Mesendoderm (in vitro differentiated cells): ENCODE results near the gene CDH15.
A peak's percentile ranks its signal among the peaks of the same experiment; 100 is the strongest.

Experiments
- DNase-seq: peaks from one replicate; pipeline ENCODE4 v3.0.0; 2013
- H2AK5ac ChIP-seq: 2 replicates; pipeline ENCODE4 v1.6.1; 2013; ENCODE audit warnings: low read length, inconsistent platforms
- H2BK120ac ChIP-seq: 2 replicates; pipeline ENCODE4 v1.6.1; 2013; ENCODE audit warnings: low read depth, mild to moderate bottlenecking, low read length, moderate library complexity, mixed read lengths
- H2BK15ac ChIP-seq: replicated peaks from 2 replicates; pipeline ENCODE4 v1.6.1; 2013; ENCODE audit warnings: low read depth, mild to moderate bottlenecking, moderate library complexity
- H2BK5ac ChIP-seq: 2 replicates; pipeline ENCODE4 v1.6.1; 2013; ENCODE audit warnings: low read length, inconsistent platforms
- H3K18ac ChIP-seq: 2 replicates; pipeline ENCODE4 v1.6.1; 2013; ENCODE audit warnings: mild to moderate bottlenecking, low read length, mixed read lengths
- H3K23ac ChIP-seq: one replicate; pipeline ENCODE4 v1.6.1; 2013; ENCODE audit warnings: low read length
- H3K27ac ChIP-seq: 2 replicates; pipeline ENCODE4 v1.5.1; 2013; ENCODE audit warnings: low read depth, mild to moderate bottlenecking, inconsistent platforms, low read length, moderate library complexity
- H3K27me3 ChIP-seq: 2 replicates; pipeline ENCODE4 v1.6.1; 2013; ENCODE audit warnings: low read length, control low read depth, mild to moderate bottlenecking, inconsistent platforms; ENCODE audit not compliant: insufficient read depth, poor library complexity
- H3K36me3 ChIP-seq: 2 replicates; pipeline ENCODE4 v1.6.1; 2013; ENCODE audit warnings: low read length, inconsistent platforms; ENCODE audit not compliant: control insufficient read depth, insufficient read depth
- H3K4ac ChIP-seq: one replicate; pipeline ENCODE4 v1.6.1; 2013; ENCODE audit warnings: low read depth, mild to moderate bottlenecking, low read length, moderate library complexity
- H3K4me1 ChIP-seq: 2 replicates; pipeline ENCODE4 v1.6.1; 2013; ENCODE audit warnings: low read depth, low read length, inconsistent platforms; ENCODE audit not compliant: control insufficient read depth
- H3K4me2 ChIP-seq: 2 replicates; pipeline ENCODE4 v1.6.1; 2013; ENCODE audit warnings: low read length
- H3K4me3 ChIP-seq: 2 replicates; pipeline ENCODE4 v1.5.1; 2013; ENCODE audit warnings: mild to moderate bottlenecking, low read length
- H3K56ac ChIP-seq: one replicate; pipeline ENCODE4 v1.6.1; 2013; ENCODE audit warnings: low read length
- H3K79me1 ChIP-seq: 2 replicates; pipeline ENCODE4 v1.6.1; 2013; ENCODE audit warnings: low read length, inconsistent platforms
- H3K79me2 ChIP-seq: 2 replicates; pipeline ENCODE4 v1.6.1; 2013; ENCODE audit warnings: mild to moderate bottlenecking, low read length; ENCODE audit not compliant: control insufficient read depth, insufficient read depth
- H3K9ac ChIP-seq: 2 replicates; pipeline ENCODE4 v1.6.1; 2013; ENCODE audit warnings: low read length, inconsistent platforms
- H4K5ac ChIP-seq: one replicate; pipeline ENCODE4 v1.6.1; 2013; ENCODE audit warnings: low read length
- H4K8ac ChIP-seq: one replicate; pipeline ENCODE4 v1.6.1; 2013; ENCODE audit warnings: low read depth, mild to moderate bottlenecking, control low read depth, low read length, moderate library complexity
- WGBS: extraction: QIAGEN DNeasy Blood & Tissue Kit; methylation state at CpG from one replicate; pipeline ENCODE4 v1.1.7; 2013; ENCODE audit warnings: low lambda C conversion rate, missing lambda C conversion rate; ENCODE audit not compliant: insufficient coverage; ENCODE audit errors: extremely low coverage; 5-methylcytosine and 5-hydroxymethylcytosine counted together

The CDH15 gene

GRCh38 chr16:89197033-89197632 is 25.6 kb downstream of the CDH15 start:
- Histone ChIP-seq H3K23ac (no peak overlapping the region), H4K8ac (no peak overlapping the region), H2BK5ac (no peak overlapping the region), H2AK5ac (no peak overlapping the region), H3K9ac (no peak overlapping the region), H3K4me2 (no peak overlapping the region), H3K79me2 (no peaks in the 10 kb centered on the region), H2BK120ac (no peak overlapping the region), H3K27me3 (peaks cover 3% of the 10 kb centered on the region), H4K5ac (no peak overlapping the region), H3K4me1 (no peaks in the 10 kb centered on the region), H2BK15ac (no peak overlapping the region), H3K18ac (no peak overlapping the region), H3K56ac (no peak overlapping the region), H3K27ac (no peak overlapping the region), H3K79me1 (no peaks in the 10 kb centered on the region), H3K36me3 (no peaks in the 10 kb centered on the region), H3K4me3 (no peak overlapping the region), H3K4ac (no peak overlapping the region)
- no CpG with 5 or more reads among the region's 13 CpGs for WGBS
- no peak for DNase-seq

- Histone ChIP-seq H3K23ac (no peak overlapping the region), H3K4me3 (no peak overlapping the region), H3K4me1 (no peaks in the 10 kb centered on the region), H3K18ac (no peak overlapping the region), H3K79me2 (no peaks in the 10 kb centered on the region), H3K9ac (no peak overlapping the region), H2AK5ac (no peak overlapping the region), H4K8ac (no peak overlapping the region), H3K27me3 (peaks cover 8% of the 10 kb centered on the region), H3K56ac (no peak overlapping the region), H3K4ac (no peak overlapping the region), H2BK5ac (no peak overlapping the region), H3K79me1 (no peaks in the 10 kb centered on the region), H3K27ac (no peak overlapping the region), H3K36me3 (no peaks in the 10 kb centered on the region), H2BK120ac (no peak overlapping the region), H4K5ac (no peak overlapping the region), H3K4me2 (no peak overlapping the region), H2BK15ac (no peak overlapping the region)
- WGBS = no CpG with 5 or more reads among the region's 26 CpGs
- DNase-seq = no peak
Measured at GRCh38 chr16:89197633-89198416, 26.3 kb downstream of the CDH15 start.

GRCh38 chr16:89198417-89199240 is 27.1 kb downstream of the CDH15 start:
- Histone ChIP-seq H4K5ac (no peak overlapping the region), H2BK120ac (no peak overlapping the region), H3K79me1 (no peaks in the 10 kb centered on the region), H3K23ac (no peak overlapping the region), H3K27ac (no peak overlapping the region), H3K9ac (no peak overlapping the region), H2AK5ac (no peak overlapping the region), H3K79me2 (no peaks in the 10 kb centered on the region), H3K36me3 (no peaks in the 10 kb centered on the region), H3K56ac (no peak overlapping the region), H3K18ac (no peak overlapping the region), H2BK5ac (no peak overlapping the region), H3K4me3 (no peak overlapping the region), H3K4ac (no peak overlapping the region), H3K4me1 (no peaks in the 10 kb centered on the region), H4K8ac (no peak overlapping the region), H3K4me2 (no peak overlapping the region), H2BK15ac (no peak overlapping the region), H3K27me3 (peaks cover 12% of the 10 kb centered on the region)
- no CpG with 5 or more reads among the region's 28 CpGs for WGBS
- DNase-seq = no peak

GRCh38 chr16:89199241-89200123 is 27.9 kb downstream of the CDH15 start:
- no peak for DNase-seq
- no CpG with 5 or more reads among the region's 22 CpGs for WGBS

GRCh38 chr16:89200124-89200849 is 28.7 kb downstream of the CDH15 start, which contains the start of gene SLC22A31:
Gene SLC22A31, minus strand, starts transcription at chr16:89200537. Its CDS starts 36 bp downstream, at chr16:89200501.
- Histone ChIP-seq H3K4me2 (peak within 1 kb of the TSS; percentile 91), H3K18ac (peak within 1 kb of the TSS; percentile 20), H3K36me3 (no peaks in the 10 kb centered on the region), H2BK5ac (no peak within 1 kb of the TSS), H3K4ac (no peak within 1 kb of the TSS), H2AK5ac (no peak within 1 kb of the TSS), H3K23ac (peak within 1 kb of the TSS; percentile 9), H3K56ac (peak within 1 kb of the TSS; percentile 81), H4K5ac (no peak within 1 kb of the TSS), H3K4me3 (peak within 1 kb of the TSS; percentile 40), H3K79me2 (no peaks in the 10 kb centered on the region), H3K9ac (peak within 1 kb of the TSS; percentile 61), H4K8ac (no peak within 1 kb of the TSS), H2BK15ac (no peak within 1 kb of the TSS), H3K4me1 (no peaks in the 10 kb centered on the region), H3K27me3 (peaks cover 12% of the 10 kb centered on the region), H3K79me1 (no peaks in the 10 kb centered on the region), H2BK120ac (no peak within 1 kb of the TSS), H3K27ac (no peak within 1 kb of the TSS)
- no CpG with 5 or more reads among the region's 28 CpGs for WGBS
- DNase-seq = peak; percentile 28

More at GRCh38 chr16:89199241-89200123, 27.9 kb downstream of the CDH15 start:
- Histone ChIP-seq H4K8ac (no peak overlapping the region), H2BK5ac (no peak overlapping the region), H3K56ac (no peak overlapping the region), H3K79me1 (no peaks in the 10 kb centered on the region), H3K4me2 (no peak overlapping the region), H2AK5ac (no peak overlapping the region), H3K9ac (no peak overlapping the region), H3K36me3 (no peaks in the 10 kb centered on the region), H3K79me2 (no peaks in the 10 kb centered on the region), H3K4ac (no peak overlapping the region), H3K18ac (no peak overlapping the region), H2BK15ac (no peak overlapping the region), H2BK120ac (no peak overlapping the region), H3K23ac (no peak overlapping the region), H3K4me3 (no peak overlapping the region), H3K27ac (no peak overlapping the region), H3K27me3 (peaks cover 12% of the 10 kb centered on the region), H4K5ac (no peak overlapping the region), H3K4me1 (no peaks in the 10 kb centered on the region)
